Keratinocyte (primary cell): ENCODE data around the gene FAM110A. TPM values are rescaled to one million over a fixed set of nuclear protein-coding genes. Genes with fewer than 3 reads are reported as not detected.

Experiments
- DNase-seq: peaks from one replicate; pipeline ENCODE4 v3.0.0-alpha.2; 2011; ENCODE audit warnings: low read depth, missing footprints, low spot score
- FAIRE-seq: peaks from 2 replicates; lab custom pipeline; 2011; peaks lifted over from hg19 to GRCh38; lab: Jason Lieb, UNC
- H2AFZ ChIP-seq: 2 replicates; pipeline ENCODE4 v1.6.0; 2012; ENCODE audit warnings: low read length, control low read depth, inconsistent platforms; ENCODE audit not compliant: control insufficient read depth
- H3K27ac ChIP-seq: 2 replicates; pipeline ENCODE4 v1.5.1; 2011; ENCODE audit warnings: low read length; ENCODE audit not compliant: control insufficient read depth, insufficient read depth
- H3K27me3 ChIP-seq: 3 replicates; pipeline ENCODE4 v1.6.0; 2011; ENCODE audit warnings: low read length; ENCODE audit not compliant: control insufficient read depth, insufficient read depth; ENCODE audit errors: extremely low read depth
- H3K36me3 ChIP-seq, 2 experiments: 2 replicates in 1 of 2; 3 replicates in 1 of 2; pipeline ENCODE4 v1.5.1; 2011; ENCODE audit warnings: low read length in 2 of 2, mild to moderate bottlenecking in 1 of 2; ENCODE audit not compliant: control insufficient read depth in 2 of 2, insufficient read depth in 2 of 2; ENCODE audit errors: extremely low read depth in 1 of 2
- H3K4me1 ChIP-seq: 3 replicates; pipeline ENCODE4 v1.5.1; 2011; ENCODE audit warnings: low read length; ENCODE audit not compliant: control insufficient read depth, insufficient read depth; ENCODE audit errors: extremely low read depth
- H3K4me2 ChIP-seq: 3 replicates; pipeline ENCODE4 v1.6.0; 2011; ENCODE audit warnings: low read depth, low read length; ENCODE audit not compliant: control insufficient read depth, insufficient read depth; ENCODE audit errors: extremely low read depth
- H3K4me3 ChIP-seq, 3 experiments: fragments of 200-600 bp in 1 of 3; sonication (generic) in 1 of 3; 2 replicates in 2 of 3; 3 replicates in 1 of 3; pipeline ENCODE4 v1.5.1; 2011 to 2016; ENCODE audit warnings: low read length in 3 of 3, mild to moderate bottlenecking in 3 of 3, control low read depth in 2 of 3, inconsistent platforms in 1 of 3, low read depth in 1 of 3, mixed read lengths in 1 of 3, mixed run types in 1 of 3, moderate library complexity in 1 of 3; ENCODE audit not compliant: control insufficient read depth in 2 of 3, insufficient read depth in 2 of 3; ENCODE audit errors: extremely low read depth in 1 of 3
- H3K79me2 ChIP-seq: 2 replicates; pipeline ENCODE4 v1.6.0; 2012; ENCODE audit warnings: low read length; ENCODE audit not compliant: control insufficient read depth, insufficient read depth
- H3K9ac ChIP-seq: 3 replicates; pipeline ENCODE4 v1.6.0; 2011; ENCODE audit warnings: low read length; ENCODE audit not compliant: control insufficient read depth, insufficient read depth; ENCODE audit errors: extremely low read depth
- H3K9me1 ChIP-seq: 3 replicates; pipeline ENCODE4 v1.6.0; 2011; ENCODE audit warnings: low read length; ENCODE audit not compliant: control insufficient read depth, insufficient read depth; ENCODE audit errors: extremely low read depth
- H3K9me3 ChIP-seq: 2 replicates; pipeline ENCODE4 v1.5.1; 2012; ENCODE audit warnings: low read depth, low read length; ENCODE audit not compliant: control insufficient read depth
- H4K20me1 ChIP-seq: 3 replicates; pipeline ENCODE4 v1.6.0; 2011; ENCODE audit warnings: low read length; ENCODE audit not compliant: control insufficient read depth, insufficient read depth; ENCODE audit errors: extremely low read depth
- EZH2 ChIP-seq: IDR thresholded peaks from one replicate; pipeline ENCODE4 v1.6.1; 2012; ENCODE audit warnings: inconsistent platforms, mild to moderate bottlenecking, low read length, moderate library complexity
- dilution Hi-C: fragments of 300-500 bp; cut with MboI; formaldehyde crosslinking; loops from one replicate; pipeline ENCODE4 v1.7.0; 2020; ENCODE audit warnings: low sequenced_read_pairs; ENCODE audit not compliant: extremely low pct_ligation_motif_present
- polyA plus RNA-seq, 5 experiments: library from polyadenylated mRNA; depleted of rRNA in 3 of 5; stranded (reverse) in 3 of 5; stranded (forward) in 1 of 5; unstranded in 1 of 5; fragments of >200 nt; gene quantifications; 1 replicate in 1 of 5; 2 replicates in 3 of 5; 3 replicates in 1 of 5; pipeline versions ENCODE4 v1.2.1 to v1.2.3, GENCODE V29; 2011 to 2012; ENCODE audit warnings: missing spikeins in 2 of 5, low read depth in 1 of 5, low replicate concordance in 1 of 5
- TF ChIP-seq, protein P1 (sequence below), 3 experiments: IDR thresholded peaks in 1 of 3; conservative IDR thresholded peaks in 1 of 3; optimal IDR thresholded peaks in 1 of 3; 2 replicates in 2 of 3; 3 replicates in 1 of 3; pipeline versions ENCODE3 to v1.5.1; 2011; ENCODE audit warnings: low read length in 3 of 3, mild to moderate bottlenecking in 3 of 3, moderate library complexity in 2 of 3, control low read depth in 1 of 3, inconsistent platforms in 1 of 3; ENCODE audit not compliant: insufficient read depth in 2 of 3; ENCODE audit errors: extremely low read depth in 1 of 3

Gene FAM110A
- polyA plus RNA-seq, 1 donor (not counting 4 experiments of a cell fraction or from before 2014, with no cell fraction given) = 12.3 TPM

GRCh38 chr20:844473-845225 lies 11.1 kb downstream of the FAM110A start:
- Histone ChIP-seq H3K27ac (peak overlapping the region; percentile 63), H3K4me1 (peaks cover 44% of the 10 kb centered on the region), H3K36me3 (peaks cover 12 to 15% of the 10 kb centered on the region in 2 experiments), H3K27me3 (no peaks in the 10 kb centered on the region), H4K20me1 (peaks cover 7% of the 10 kb centered on the region), H3K9ac (peak overlapping the region; percentile 50), H3K79me2 (peaks cover 60% of the 10 kb centered on the region), H2AFZ (no peak overlapping the region), H3K4me3 (peak overlapping the region; percentile 36 to 64 (median 61)), H3K9me3 (no peaks in the 10 kb centered on the region), H3K4me2 (peak overlapping the region; percentile 99), H3K9me1 (peaks cover 5% of the 10 kb centered on the region)
- dilution Hi-C loops = no loop called here
- DNase-seq (peak; percentile 66), FAIRE-seq (peak; percentile 87)
- TF ChIP-seq EZH2 = no peak
- TF ChIP-seq, protein P1, sequence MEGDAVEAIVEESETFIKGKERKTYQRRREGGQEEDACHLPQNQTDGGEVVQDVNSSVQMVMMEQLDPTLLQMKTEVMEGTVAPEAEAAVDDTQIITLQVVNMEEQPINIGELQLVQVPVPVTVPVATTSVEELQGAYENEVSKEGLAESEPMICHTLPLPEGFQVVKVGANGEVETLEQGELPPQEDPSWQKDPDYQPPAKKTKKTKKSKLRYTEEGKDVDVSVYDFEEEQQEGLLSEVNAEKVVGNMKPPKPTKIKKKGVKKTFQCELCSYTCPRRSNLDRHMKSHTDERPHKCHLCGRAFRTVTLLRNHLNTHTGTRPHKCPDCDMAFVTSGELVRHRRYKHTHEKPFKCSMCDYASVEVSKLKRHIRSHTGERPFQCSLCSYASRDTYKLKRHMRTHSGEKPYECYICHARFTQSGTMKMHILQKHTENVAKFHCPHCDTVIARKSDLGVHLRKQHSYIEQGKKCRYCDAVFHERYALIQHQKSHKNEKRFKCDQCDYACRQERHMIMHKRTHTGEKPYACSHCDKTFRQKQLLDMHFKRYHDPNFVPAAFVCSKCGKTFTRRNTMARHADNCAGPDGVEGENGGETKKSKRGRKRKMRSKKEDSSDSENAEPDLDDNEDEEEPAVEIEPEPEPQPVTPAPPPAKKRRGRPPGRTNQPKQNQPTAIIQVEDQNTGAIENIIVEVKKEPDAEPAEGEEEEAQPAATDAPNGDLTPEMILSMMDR (optimal IDR thresholded peaks at IDR 0.05 in 1 of 3, IDR thresholded peaks at IDR 0.05 in 1 of 3, conservative IDR thresholded peaks at IDR 0.05 in 1 of 3; ENCODE audit: extremely low read depth in 1 of 3, insufficient read depth in 2 of 3, low read length in 3 of 3) = no peak

DNA sequence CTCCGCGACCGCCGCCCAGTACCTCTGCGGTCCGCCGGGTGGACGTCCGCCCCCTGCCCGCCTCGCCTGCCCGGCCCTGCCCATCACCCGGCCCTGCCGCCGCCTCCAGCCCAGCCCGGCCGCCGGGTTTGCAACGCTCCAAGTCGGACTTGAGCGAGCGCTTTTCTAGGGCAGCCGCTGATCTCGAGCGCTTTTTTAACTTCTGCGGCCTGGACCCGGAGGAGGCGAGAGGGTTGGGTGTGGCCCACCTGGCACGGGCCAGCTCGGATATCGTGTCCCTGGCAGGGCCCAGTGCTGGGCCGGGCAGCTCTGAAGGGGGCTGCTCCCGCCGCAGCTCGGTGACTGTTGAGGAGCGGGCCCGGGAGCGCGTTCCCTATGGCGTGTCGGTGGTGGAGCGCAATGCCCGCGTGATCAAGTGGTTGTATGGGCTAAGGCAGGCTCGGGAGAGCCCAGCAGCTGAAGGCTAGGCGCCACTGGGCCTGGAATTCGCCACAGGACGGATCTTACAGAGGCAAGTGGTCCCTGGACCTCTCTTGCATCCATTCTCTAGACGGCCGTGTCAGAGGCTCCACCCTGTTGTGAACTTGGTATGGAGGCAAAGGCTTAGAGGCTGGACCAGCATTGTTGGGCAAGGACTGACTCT lies 11.8 kb downstream of the FAM110A start:
- Histone ChIP-seq H3K9me1 (peaks cover 5% of the 10 kb centered on the region), H3K9ac (peak overlapping the region; percentile 28), H3K4me3 (peak overlapping the region; percentile 36 to 64 (median 57)), H2AFZ (no peak overlapping the region), H3K79me2 (peaks cover 58% of the 10 kb centered on the region), H3K4me2 (peak overlapping the region; percentile 99), H3K27me3 (no peaks in the 10 kb centered on the region), H3K4me1 (peaks cover 44% of the 10 kb centered on the region), H4K20me1 (peaks cover 7% of the 10 kb centered on the region), H3K9me3 (no peaks in the 10 kb centered on the region), H3K36me3 (peaks cover 12 to 15% of the 10 kb centered on the region in 2 experiments), H3K27ac (no peak overlapping the region)
- TF ChIP-seq, protein P1 (optimal IDR thresholded peaks at IDR 0.05 in 1 of 3, IDR thresholded peaks at IDR 0.05 in 1 of 3, conservative IDR thresholded peaks at IDR 0.05 in 1 of 3; ENCODE audit: extremely low read depth in 1 of 3, insufficient read depth in 2 of 3, low read length in 3 of 3) = no peak
- TF ChIP-seq EZH2 = no peak
- FAIRE-seq = no peak
- dilution Hi-C loops = no loop called here
- DNase-seq = no peak
